A549 (cell line): ENCODE results near the gene TSEN54. TPM values are rescaled to one million over a fixed set of nuclear protein-coding genes. Genes with fewer than 3 reads are reported as not detected.

Experiments used
- ATAC-seq, 2 experiments: fragments of 200-7000 bp in 1 of 2; fragments of >200 bp in 1 of 2; cut with Nextera tagmentation in 1 of 2; cut with Tn5 transposase in 1 of 2; 3 replicates each; pipeline versions ENCODE4 v1.8.0 to v1.9.1; 2018 to 2020; ENCODE audit warnings: mild to moderate bottlenecking in 1 of 2, moderate library complexity in 1 of 2
- CTCF ChIA-PET: fragments of 300-600 bp; sonication (Branson Sonifier 250); formaldehyde crosslinking; extraction: SDS; loops from one replicate; lab custom pipeline; 2021; ENCODE audit warnings: antibody characterized with exemption, inconsistent platforms; lab: Yijun Ruan, JAX
- POLR2A ChIA-PET: fragments of 350-600 bp; formaldehyde crosslinking; extraction: SDS; loops from one replicate; lab custom pipeline; 2021; ENCODE audit warnings: antibody characterized with exemption, inconsistent platforms; lab: Yijun Ruan, JAX
- DNase-seq, 2 experiments: peaks; one replicate each; pipeline versions ENCODE4 v3.0.0 to v3.0.0-alpha.2; 2011 to 2016; ENCODE audit warnings: low read depth in 1 of 2, low spot score in 1 of 2
- FAIRE-seq: peaks from 2 replicates; lab custom pipeline; 2011; peaks lifted over from hg19 to GRCh38; lab: Jason Lieb, UNC
- H3K27ac ChIP-seq, 2 experiments: fragments of >200 bp; sonication (Bioruptor Twin); formaldehyde crosslinking; 3 replicates each; pipeline ENCODE4 v1.5.1; 2016 to 2017
- H3K4me1 ChIP-seq: fragments of >200 bp; sonication (Bioruptor Twin); formaldehyde crosslinking; 3 replicates; pipeline ENCODE4 v1.6.1; 2016
- H3K4me2 ChIP-seq: fragments of >200 bp; sonication (Bioruptor Twin); formaldehyde crosslinking; 3 replicates; pipeline ENCODE4 v1.6.1; 2016
- H3K4me3 ChIP-seq: fragments of >200 bp; sonication (Bioruptor Twin); formaldehyde crosslinking; 3 replicates; pipeline ENCODE4 v1.5.1; 2016
- H3K9me3 ChIP-seq: fragments of >200 bp; sonication (Bioruptor Twin); formaldehyde crosslinking; 3 replicates; pipeline ENCODE4 v1.6.1; 2016
- CEBPB ChIP-seq, 2 experiments: fragments of >200 bp in 1 of 2; sonication (Bioruptor Twin) in 1 of 2; formaldehyde crosslinking in 1 of 2; IDR thresholded peaks; 2 replicates each; pipeline ENCODE4 v1.6.1; 2012 to 2016
- EHF ChIP-seq: fragments of 250-450 bp; sonication (Bioruptor Pico); IDR thresholded peaks from 2 replicates; pipeline ENCODE4 v1.5.0; 2020; ENCODE audit warnings: mild to moderate bottlenecking
- FOSB ChIP-seq: fragments of 250-450 bp; sonication (Bioruptor Pico); IDR thresholded peaks from 2 replicates; pipeline ENCODE4 v1.5.0; 2020; ENCODE audit warnings: mild to moderate bottlenecking, moderate library complexity
- GATA3 ChIP-seq: IDR thresholded peaks from 2 replicates; pipeline ENCODE4 v1.6.1; 2012; ENCODE audit warnings: borderline replicate concordance
- HMGXB4 ChIP-seq: fragments of 250-450 bp; sonication (Bioruptor Pico); IDR thresholded peaks from 2 replicates; pipeline ENCODE4 v1.5.0; 2021; ENCODE audit warnings: mild to moderate bottlenecking, moderate library complexity, borderline replicate concordance
- JUN ChIP-seq, 2 experiments: fragments of >200 bp; sonication (Bioruptor Twin); formaldehyde crosslinking; IDR thresholded peaks; 2 replicates in 1 of 2; 3 replicates in 1 of 2; pipeline ENCODE4 v1.6.1; 2016 to 2017
- JUNB ChIP-seq: fragments of >200 bp; sonication (Bioruptor Twin); formaldehyde crosslinking; IDR thresholded peaks from 2 replicates; pipeline ENCODE4 v1.6.1; 2016
- KDM1A ChIP-seq: fragments of 200-600 bp; sonication (generic); IDR thresholded peaks from 2 replicates; pipeline ENCODE4 v1.6.1; 2016; ENCODE audit warnings: low read depth, mild to moderate bottlenecking
- KDM5A ChIP-seq: fragments of 200-600 bp; sonication (generic); IDR thresholded peaks from 2 replicates; pipeline ENCODE4 v1.6.1; 2016; ENCODE audit warnings: antibody characterized with exemption, mild to moderate bottlenecking
- MAFK ChIP-seq: fragments of 450-650 bp; IDR thresholded peaks from 2 replicates; pipeline ENCODE4 v1.6.1; 2014; ENCODE audit not compliant: partially characterized antibody
- MAZ ChIP-seq: fragments of 150-350 bp; IDR thresholded peaks from 2 replicates; pipeline ENCODE4 v1.6.1; 2014; ENCODE audit warnings: antibody characterized with exemption, low read depth, low read length, borderline replicate concordance
- NFE2L2 ChIP-seq: fragments of 150-350 bp; conservative IDR thresholded peaks from 2 replicates; pipeline ENCODE4 v1.6.1; 2014; ENCODE audit warnings: low read length
- PBX3 ChIP-seq: IDR thresholded peaks from 2 replicates; pipeline ENCODE4 v1.6.1; 2012
- RAD21 ChIP-seq, 2 experiments: fragments of >200 bp in 1 of 2; sonication (Bioruptor Twin) in 1 of 2; formaldehyde crosslinking in 1 of 2; IDR thresholded peaks in 1 of 2; conservative IDR thresholded peaks in 1 of 2; 2 replicates in 1 of 2; 3 replicates in 1 of 2; pipeline ENCODE4 v1.6.1; 2012 to 2018; ENCODE audit warnings: inconsistent platforms in 1 of 2
- RARB ChIP-seq: fragments of 250-450 bp; sonication (Bioruptor Pico); IDR thresholded peaks from 2 replicates; pipeline ENCODE4 v1.8.0; 2021; ENCODE audit warnings: mild to moderate bottlenecking, moderate library complexity
- RCOR1 ChIP-seq: fragments of 150-350 bp; IDR thresholded peaks from 2 replicates; pipeline ENCODE4 v1.6.1; 2014; ENCODE audit warnings: antibody characterized with exemption, low read length, low read depth
- REST ChIP-seq: fragments of 200-600 bp; sonication (generic); IDR thresholded peaks from 2 replicates; pipeline ENCODE4 v1.6.1; 2016; ENCODE audit warnings: antibody characterized with exemption, mild to moderate bottlenecking, moderate library complexity
- RFX5 ChIP-seq: fragments of 450-650 bp; IDR thresholded peaks from 2 replicates; pipeline ENCODE4 v1.7.1; 2014; ENCODE audit warnings: antibody characterized with exemption, mild to moderate bottlenecking, moderate library complexity
- TFCP2L1 ChIP-seq: fragments of 250-450 bp; sonication (Bioruptor Pico); IDR thresholded peaks from 2 replicates; pipeline ENCODE4 v1.5.0; 2021; ENCODE audit warnings: mild to moderate bottlenecking
- WGBS: methylation state at CpG from one replicate; pipeline ENCODE4 v1.1.6; 2017; ENCODE audit errors: missing lambda C conversion rate; 5-methylcytosine and 5-hydroxymethylcytosine counted together
- polyA plus RNA-seq, 4 experiments: library from polyadenylated mRNA; depleted of rRNA in 3 of 4; stranded (reverse); fragments of >200 nt; fragmentation: RNase III in 1 of 4; extraction: RNeasy Plus Mini Kit Qiagen cat#74134 plus additional on column Dnase treatment in 1 of 4; gene quantifications; 2 replicates in 3 of 4; 3 replicates in 1 of 4; pipeline ENCODE4 v1.2.3, GENCODE V29; 2011 to 2017

TSEN54 gene
- polyA plus RNA-seq, 2 of the 4 experiments (the other 2 are of a cell fraction), result 24.8 to 38.4 TPM

GRCh38 chr17:75485688-75486087 is 30.6 kb upstream of the TSEN54 start:
- Histone ChIP-seq H3K4me3 (no peak overlapping the region), H3K4me2 (no peak overlapping the region), H3K4me1 (no peaks in the 10 kb centered on the region), H3K9me3 (no peaks in the 10 kb centered on the region), H3K27ac (no peak overlapping the region)
- 88% methylated on average over 7 of the region's 12 CpGs for WGBS
- ATAC-seq (no peak), DNase-seq (no peak), FAIRE-seq (no peak)
- ChIA-PET CTCF (interaction anchor here (0.8 to 6.1 kb wide), 9 partner anchors 13 to 163 kb away, joined by 3 to 26 read pairs (median 5); no protein-coding TSS in a partner anchor), POLR2A (no interaction called here)
- no peak for TF ChIP-seq PBX3
- TF ChIP-seq KDM5A, result no peak
- no peak for TF ChIP-seq FOSB (CRISPR knock-in tag)
- TF ChIP-seq MAZ, result no peak
- no peak for TF ChIP-seq TFCP2L1 (CRISPR knock-in tag)
- no peak for TF ChIP-seq NFE2L2
- TF ChIP-seq RCOR1, result no peak
- no peak for TF ChIP-seq RARB (CRISPR knock-in tag)

GRCh38 chr17:75486151-75486550 is 30.2 kb upstream of the TSEN54 start:
- TF ChIP-seq GATA3 (no peak), EHF (CRISPR knock-in tag) (no peak), HMGXB4 (CRISPR knock-in tag) (no peak), RAD21 (conservative IDR thresholded peaks at IDR 0.05 in 1 of 2, IDR thresholded peaks at IDR 0.05 in 1 of 2) (no peak), MAFK (no peak), JUN (IDR thresholded peaks at IDR 0.05) (no peak), JUNB (no peak), REST (no peak), RFX5 (no peak), CEBPB (IDR thresholded peaks at IDR 0.05) (no peak), KDM1A (no peak), FOSB (CRISPR knock-in tag) (no peak), PBX3 (no peak)
- no peak for ATAC-seq
- H3K4me2 ChIP-seq, result no peak overlapping the region
- ChIA-PET POLR2A (no interaction called here), CTCF (interaction anchor here (0.6 to 6.1 kb wide), 12 partner anchors 10 to 163 kb away, joined by 3 to 26 read pairs (median 5); partner anchors contain the start of genes SMIM5 and TSEN54)
- no peak for DNase-seq
- H3K4me3 ChIP-seq, result no peak overlapping the region
- no peak overlapping the region for H3K27ac ChIP-seq
- H3K4me1 ChIP-seq, result no peaks in the 10 kb centered on the region
- H3K9me3 ChIP-seq, result no peaks in the 10 kb centered on the region
- WGBS, result 88% methylated on average over 14 of the region's 14 CpGs
- FAIRE-seq, result no peak
